Measurements from ENCODE around the gene ARHGEF39. TPM values are rescaled to one million over a fixed set of nuclear protein-coding genes. Genes with fewer than 3 reads are reported as not detected.

Gene ARHGEF39, protein sequence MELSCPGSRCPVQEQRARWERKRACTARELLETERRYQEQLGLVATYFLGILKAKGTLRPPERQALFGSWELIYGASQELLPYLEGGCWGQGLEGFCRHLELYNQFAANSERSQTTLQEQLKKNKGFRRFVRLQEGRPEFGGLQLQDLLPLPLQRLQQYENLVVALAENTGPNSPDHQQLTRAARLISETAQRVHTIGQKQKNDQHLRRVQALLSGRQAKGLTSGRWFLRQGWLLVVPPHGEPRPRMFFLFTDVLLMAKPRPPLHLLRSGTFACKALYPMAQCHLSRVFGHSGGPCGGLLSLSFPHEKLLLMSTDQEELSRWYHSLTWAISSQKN
- total RNA-seq: 1 to 10 TPM; 1.7 to 7.0 TPM

DNA sequence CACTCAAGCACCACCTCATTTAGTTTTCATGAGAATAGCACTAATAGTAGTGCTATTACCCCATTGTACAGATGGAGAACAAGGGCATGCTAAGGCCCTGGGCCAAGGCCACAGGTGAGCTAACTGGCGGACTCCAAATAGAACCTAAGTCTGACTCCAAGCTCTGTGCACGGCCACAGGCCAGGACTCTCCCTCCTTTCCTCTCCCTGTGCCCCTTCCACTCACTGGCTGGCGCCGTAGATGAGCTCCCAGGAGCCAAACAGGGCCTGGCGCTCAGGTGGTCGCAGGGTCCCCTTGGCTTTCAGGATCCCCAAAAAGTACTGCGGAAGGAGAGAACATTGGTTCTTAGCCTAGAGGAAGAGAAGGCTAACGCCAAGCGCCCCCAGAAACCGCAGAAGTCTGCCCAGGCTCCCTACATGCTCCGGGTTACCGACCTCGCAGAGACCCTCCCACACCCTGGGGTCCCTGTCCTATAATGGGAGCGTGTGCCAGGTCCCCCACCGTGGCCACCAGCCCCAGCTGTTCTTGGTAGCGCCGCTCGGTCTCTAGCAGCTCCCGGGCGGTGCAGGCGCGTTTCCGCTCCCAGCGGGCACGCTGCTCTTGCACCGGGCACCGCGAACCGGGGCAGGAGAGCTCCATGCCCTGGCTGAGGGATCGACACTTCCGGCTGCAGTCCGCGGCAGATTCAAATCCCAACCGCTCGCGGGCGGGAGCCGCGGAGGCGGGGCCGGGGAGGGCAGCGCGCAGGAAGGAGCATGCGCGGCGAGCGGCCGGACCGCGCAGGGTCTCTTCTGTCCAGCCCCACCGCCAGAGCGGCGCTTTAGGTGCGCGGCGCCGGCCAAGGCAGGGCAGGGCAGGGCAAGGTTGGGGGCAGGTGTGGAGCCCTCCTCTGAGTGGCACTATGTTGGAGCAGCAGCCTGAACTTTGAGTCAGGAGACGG lies at the start of gene ARHGEF39:
ARHGEF39 (minus strand) TSS at position 665 of the 940 bp plus-strand sequence; CDS start at position 639, 26 bp downstream.

GRCh38 chr9:35689542-35690293 lies 24.7 kb upstream of the ARHGEF39 start, which contains the start of gene TPM2:
TPM2 (minus strand) TSS chr9:35689925; CDS start chr9:35689817, 108 bp downstream.

GRCh38 chr9:35673132-35674024 lies 8.4 kb upstream of the ARHGEF39 start, which contains the start of gene CA9:
CA9 (plus strand) TSS chr9:35673928; CDS start chr9:35673960, 32 bp downstream.

DNA sequence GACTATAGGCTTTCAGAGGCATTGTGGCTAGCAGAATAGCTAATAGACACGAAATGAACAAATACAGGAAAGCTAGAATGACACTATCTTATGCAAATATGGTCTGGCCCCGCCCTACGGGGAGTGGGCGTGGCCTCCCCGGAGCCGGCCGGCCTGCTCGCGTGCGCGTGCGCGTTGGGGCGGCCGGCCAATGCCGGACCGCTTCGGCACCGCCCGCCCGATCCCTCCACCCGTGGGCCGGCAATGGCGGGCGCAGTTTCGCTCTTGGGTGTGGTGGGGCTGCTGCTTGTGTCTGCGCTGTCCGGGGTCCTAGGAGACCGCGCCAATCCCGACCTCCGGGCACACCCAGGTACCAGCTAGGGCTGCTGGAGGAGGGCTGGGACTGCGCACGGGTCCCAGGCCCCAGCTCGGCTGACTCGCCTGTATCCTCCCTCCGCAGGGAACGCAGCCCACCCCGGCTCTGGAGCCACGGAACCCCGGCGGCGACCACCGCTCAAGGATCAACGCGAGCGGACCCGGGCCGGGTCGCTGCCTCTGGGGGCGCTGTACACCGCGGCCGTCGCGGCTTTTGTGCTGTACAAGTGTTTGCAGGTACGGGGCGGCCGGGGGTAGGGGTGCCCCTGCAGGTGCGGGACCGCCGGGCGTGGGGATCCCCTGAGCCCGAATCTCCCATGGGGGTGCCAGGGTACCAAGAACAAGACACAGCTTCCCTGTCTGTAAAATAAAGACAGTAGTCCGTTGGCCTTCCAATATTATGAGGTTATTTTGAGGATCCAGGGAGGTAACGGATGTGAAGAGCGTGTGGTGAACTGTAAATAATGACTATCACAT lies 6.6 kb downstream of the ARHGEF39 start, which contains the start of gene CCDC107:
CCDC107 (plus strand) TSS at position 156 of the 831 bp plus-strand sequence; CDS start at position 244, 88 bp downstream.

DNA sequence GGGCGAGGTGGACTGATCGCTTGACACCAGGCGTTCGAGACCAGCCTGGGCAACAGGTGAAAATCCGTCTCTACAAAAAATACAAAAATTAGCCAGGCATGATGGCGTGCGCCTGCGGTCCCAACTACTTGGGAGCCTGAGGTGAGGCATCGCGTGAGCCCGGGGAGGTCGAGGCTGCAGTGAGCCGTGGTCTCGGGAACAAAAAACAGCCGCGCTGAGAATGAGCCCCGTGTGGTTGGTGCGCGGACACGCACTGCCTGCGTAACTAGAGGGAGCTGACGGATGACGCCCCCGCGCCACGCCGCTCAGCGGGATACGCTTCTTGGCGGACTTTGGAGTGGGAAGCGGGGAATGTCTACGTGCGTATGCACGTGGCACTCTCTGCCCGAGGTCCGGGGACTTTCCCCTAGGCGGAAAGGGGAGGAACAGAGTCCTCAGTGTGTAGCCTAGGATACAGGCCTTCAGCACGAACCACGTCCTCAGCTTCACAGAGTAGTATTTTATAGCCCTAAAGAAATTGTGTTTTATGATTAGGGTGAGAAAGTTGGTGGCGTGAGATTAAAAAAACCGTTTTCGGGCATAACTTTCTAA lies 7.4 kb downstream of the ARHGEF39 start, which contains the start of gene RMRP:
RMRP (minus strand) TSS at position 474 of the 591 bp plus-strand sequence.

GRCh38 chr9:35650341-35651158 lies 14.4 kb downstream of the ARHGEF39 start, which contains the start of gene SIT1:
SIT1 (minus strand) TSS chr9:35650931; CDS start chr9:35650853, 78 bp downstream.

GRCh38 chr9:35618325-35618727 lies 46.7 kb downstream of the ARHGEF39 start, which contains the start of gene CD72:
CD72 (minus strand) TSS chr9:35618413; CDS start chr9:35618303, 110 bp downstream.

Small RNAs within 50 kb of the gene (small RNA-seq; reads per million reads assigned to genes)
- gene RMRP (0 reads per million in 2 donors), gene RN7SL22P (0 reads per million in 2 donors)

Other genes starting within 250 kb of the ARHGEF39 start
- gene RUSC2, start 175.1 kb downstream of the ARHGEF39 start, total RNA-seq: 10 to 100 TPM; 12.4 to 13.0 TPM
- 10 to 100 TPM in 1 of 2 donors, 1 to 10 TPM in 1; 9.3 to 10.3 TPM for gene TESK1, start 59.9 kb downstream of the ARHGEF39 start, total RNA-seq
- 1 to 10 TPM in 1 of 2 donors, under 1 TPM in 1; 0.33 to 1.0 TPM for gene CD72, start 46.8 kb downstream of the ARHGEF39 start, total RNA-seq
- gene SIT1, start 14.3 kb downstream of the ARHGEF39 start, total RNA-seq: not detected
- gene RMRP, start 7.2 kb downstream of the ARHGEF39 start, total RNA-seq: over 10,000 TPM; 172,345 to 336,493 TPM
- gene CCDC107, start 6.9 kb downstream of the ARHGEF39 start, total RNA-seq: 10 to 100 TPM in 1 of 2 donors, 1 to 10 TPM in 1; 9.3 to 11.4 TPM
- not detected for gene CA9, start 8.7 kb upstream of the ARHGEF39 start, total RNA-seq
- gene TPM2, start 24.7 kb upstream of the ARHGEF39 start, total RNA-seq: 10 to 100 TPM in 1 of 2 donors, 1 to 10 TPM in 1; 4.5 to 34.0 TPM
- gene TLN1, start 67.0 kb upstream of the ARHGEF39 start, total RNA-seq: 100 to 1,000 TPM; 135 to 143 TPM
- 10 to 100 TPM; 46.5 to 48.6 TPM for gene CREB3, start 67.5 kb upstream of the ARHGEF39 start, total RNA-seq
- gene GBA2, start 84.0 kb upstream of the ARHGEF39 start, total RNA-seq: 10 to 100 TPM; 37.3 to 41.3 TPM
- 10 to 100 TPM; 13.0 to 16.2 TPM for gene RGP1, start 84.1 kb upstream of the ARHGEF39 start, total RNA-seq
- not detected for gene MSMP, start 89.1 kb upstream of the ARHGEF39 start, total RNA-seq
- gene NPR2, start 126.4 kb upstream of the ARHGEF39 start, total RNA-seq: 10 to 100 TPM; 10.7 to 17.3 TPM
- 1 to 10 TPM in 1 of 2 donors, under 1 TPM in 1; 0.67 to 1.0 TPM for gene SPAG8, start 147.1 kb upstream of the ARHGEF39 start, total RNA-seq
- 10 to 100 TPM; 31.6 to 41.6 TPM for gene HINT2, start 149.8 kb upstream of the ARHGEF39 start, total RNA-seq
- not detected for gene FAM221B, start 163.5 kb upstream of the ARHGEF39 start, total RNA-seq
- gene TMEM8B, start 164.0 kb upstream of the ARHGEF39 start, total RNA-seq: 1 to 10 TPM in 1 of 2 donors, under 1 TPM in 1; 0.33 to 1.7 TPM
- not detected for gene OR13J1, start 205.2 kb upstream of the ARHGEF39 start, total RNA-seq
- under 1 TPM in 1 of 2 donors, not detected in 1; 0.33 TPM for gene HRCT1, start 241.0 kb upstream of the ARHGEF39 start, total RNA-seq
- under 1 TPM in 1 of 2 donors, not detected in 1; 0.34 TPM for gene SPAAR, start 244.3 kb upstream of the ARHGEF39 start, total RNA-seq